Chondrocyte (in vitro differentiated cells): ENCODE measurements around the gene SLF2. TPM values are rescaled to one million over a fixed set of nuclear protein-coding genes. Genes with fewer than 3 reads are reported as not detected.

Source experiments
- DNase-seq: peaks from one replicate; pipeline ENCODE4 v3.0.0; 2021; ENCODE audit warnings: mixed read lengths, low spot score
- H3K27ac Mint-ChIP-seq: one replicate; pipeline ENCODE4 v1.8.0; 2021; ENCODE audit warnings: mild to moderate bottlenecking, moderate library complexity, mixed read lengths; ENCODE audit not compliant: unreplicated experiment
- H3K27me3 Mint-ChIP-seq: 2 replicates; pipeline ENCODE4 v1.8.0; 2021; ENCODE audit warnings: low read depth, mixed read lengths
- H3K36me3 Mint-ChIP-seq: 2 replicates; pipeline ENCODE4 v1.8.0; 2021; ENCODE audit warnings: low read depth, mixed read lengths
- H3K4me1 Mint-ChIP-seq: 2 replicates; pipeline ENCODE4 v1.8.0; 2021; ENCODE audit warnings: low read depth, mild to moderate bottlenecking, mixed read lengths
- H3K4me3 Mint-ChIP-seq: one replicate; pipeline ENCODE4 v1.8.0; 2021; ENCODE audit warnings: mild to moderate bottlenecking, moderate library complexity, mixed read lengths; ENCODE audit not compliant: unreplicated experiment
- H3K9me3 Mint-ChIP-seq: 2 replicates; pipeline ENCODE4 v1.8.0; 2021; ENCODE audit warnings: low read depth, mixed read lengths
- total RNA-seq: library from RNA; stranded (reverse); gene quantifications from 3 replicates; pipeline ENCODE4 v1.2.1, GENCODE V29; 2021
- TF ChIP-seq, protein P1 (sequence below): fragments of 200-600 bp; sonication (generic); IDR thresholded peaks from 2 replicates; pipeline ENCODE4 v1.5.0; 2021; ENCODE audit warnings: antibody characterized with exemption, mild to moderate bottlenecking, moderate library complexity

SLF2 gene
- total RNA-seq, 1 donor from 2014 or later, result 20.6 TPM

DNA sequence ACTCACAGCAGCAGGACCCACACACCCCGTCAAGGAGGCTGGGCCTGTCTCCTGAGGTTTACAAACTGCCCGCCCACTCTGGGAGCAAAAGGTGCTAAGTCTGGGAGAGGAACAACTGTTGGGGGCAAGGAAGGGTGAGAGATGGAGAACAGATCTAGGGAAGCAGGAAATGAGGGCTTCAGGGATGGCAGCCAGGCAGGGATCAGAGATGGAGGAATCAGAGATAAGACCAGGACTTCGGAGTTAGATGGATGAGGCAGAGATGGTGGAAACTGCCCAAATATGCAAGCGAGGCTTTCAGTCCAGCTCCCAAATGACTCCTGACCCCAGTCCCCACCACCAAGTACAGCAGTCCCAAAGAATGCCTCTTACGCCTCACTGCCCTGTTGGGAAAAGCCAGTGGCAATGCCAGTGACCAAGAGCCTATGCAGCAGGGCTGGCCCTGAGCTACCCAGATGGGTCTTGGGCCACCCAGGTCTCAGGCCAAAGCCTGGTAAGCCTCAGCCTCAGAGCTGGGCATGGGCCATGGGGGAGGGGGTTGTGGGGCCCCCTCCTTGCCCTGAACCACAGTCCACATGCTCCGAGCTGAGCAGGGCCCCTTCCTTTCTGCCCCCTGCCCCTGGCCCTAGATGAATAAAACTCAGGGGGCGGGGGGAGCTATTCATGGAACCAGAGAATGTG is 39.5 kb upstream of the SLF2 start:
- TF ChIP-seq, protein P1, sequence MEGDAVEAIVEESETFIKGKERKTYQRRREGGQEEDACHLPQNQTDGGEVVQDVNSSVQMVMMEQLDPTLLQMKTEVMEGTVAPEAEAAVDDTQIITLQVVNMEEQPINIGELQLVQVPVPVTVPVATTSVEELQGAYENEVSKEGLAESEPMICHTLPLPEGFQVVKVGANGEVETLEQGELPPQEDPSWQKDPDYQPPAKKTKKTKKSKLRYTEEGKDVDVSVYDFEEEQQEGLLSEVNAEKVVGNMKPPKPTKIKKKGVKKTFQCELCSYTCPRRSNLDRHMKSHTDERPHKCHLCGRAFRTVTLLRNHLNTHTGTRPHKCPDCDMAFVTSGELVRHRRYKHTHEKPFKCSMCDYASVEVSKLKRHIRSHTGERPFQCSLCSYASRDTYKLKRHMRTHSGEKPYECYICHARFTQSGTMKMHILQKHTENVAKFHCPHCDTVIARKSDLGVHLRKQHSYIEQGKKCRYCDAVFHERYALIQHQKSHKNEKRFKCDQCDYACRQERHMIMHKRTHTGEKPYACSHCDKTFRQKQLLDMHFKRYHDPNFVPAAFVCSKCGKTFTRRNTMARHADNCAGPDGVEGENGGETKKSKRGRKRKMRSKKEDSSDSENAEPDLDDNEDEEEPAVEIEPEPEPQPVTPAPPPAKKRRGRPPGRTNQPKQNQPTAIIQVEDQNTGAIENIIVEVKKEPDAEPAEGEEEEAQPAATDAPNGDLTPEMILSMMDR, result no peak
- peaks cover 7% of the 10 kb centered on the region for H3K4me1 Mint-ChIP-seq
- H3K27ac Mint-ChIP-seq, result no peak overlapping the region
- H3K27me3 Mint-ChIP-seq, result peaks cover 5% of the 10 kb centered on the region
- no peaks in the 10 kb centered on the region for H3K9me3 Mint-ChIP-seq
- H3K4me3 Mint-ChIP-seq, result no peak overlapping the region
- DNase-seq, result peak; percentile 35
- no peaks in the 10 kb centered on the region for H3K36me3 Mint-ChIP-seq

DNA sequence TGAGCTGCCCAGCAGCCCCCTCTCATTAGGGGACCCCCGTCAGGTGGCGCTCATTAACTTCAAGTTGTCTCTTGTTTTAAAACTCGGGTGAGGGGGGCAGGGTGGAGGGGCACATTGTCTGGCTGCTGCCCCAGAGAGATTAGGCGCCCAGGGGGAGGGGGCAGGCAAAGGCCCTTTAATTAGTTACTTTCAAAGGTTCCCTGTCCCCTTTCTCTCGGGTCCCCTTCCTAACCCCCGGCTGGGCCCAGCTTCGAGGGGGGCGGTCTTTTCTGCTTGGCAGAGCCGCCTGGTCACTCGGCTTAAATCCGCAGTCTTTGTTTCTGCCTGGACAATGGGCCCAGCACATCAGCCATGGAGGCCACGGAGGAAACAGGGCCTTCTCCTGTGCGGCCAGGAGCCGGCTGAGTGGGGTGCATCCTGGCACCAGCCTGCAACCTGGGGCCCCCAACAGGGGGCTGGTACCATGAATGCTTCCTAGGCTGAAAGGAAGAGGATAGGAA is 38.9 kb upstream of the SLF2 start:
- Mint-ChIP-seq H3K36me3 (no peaks in the 10 kb centered on the region), H3K4me1 (peaks cover 7% of the 10 kb centered on the region), H3K27ac (no peak overlapping the region), H3K4me3 (no peak overlapping the region), H3K9me3 (no peaks in the 10 kb centered on the region), H3K27me3 (peaks cover 5% of the 10 kb centered on the region)
- TF ChIP-seq, protein P1, result no peak
- peak; percentile 58 for DNase-seq

DNA sequence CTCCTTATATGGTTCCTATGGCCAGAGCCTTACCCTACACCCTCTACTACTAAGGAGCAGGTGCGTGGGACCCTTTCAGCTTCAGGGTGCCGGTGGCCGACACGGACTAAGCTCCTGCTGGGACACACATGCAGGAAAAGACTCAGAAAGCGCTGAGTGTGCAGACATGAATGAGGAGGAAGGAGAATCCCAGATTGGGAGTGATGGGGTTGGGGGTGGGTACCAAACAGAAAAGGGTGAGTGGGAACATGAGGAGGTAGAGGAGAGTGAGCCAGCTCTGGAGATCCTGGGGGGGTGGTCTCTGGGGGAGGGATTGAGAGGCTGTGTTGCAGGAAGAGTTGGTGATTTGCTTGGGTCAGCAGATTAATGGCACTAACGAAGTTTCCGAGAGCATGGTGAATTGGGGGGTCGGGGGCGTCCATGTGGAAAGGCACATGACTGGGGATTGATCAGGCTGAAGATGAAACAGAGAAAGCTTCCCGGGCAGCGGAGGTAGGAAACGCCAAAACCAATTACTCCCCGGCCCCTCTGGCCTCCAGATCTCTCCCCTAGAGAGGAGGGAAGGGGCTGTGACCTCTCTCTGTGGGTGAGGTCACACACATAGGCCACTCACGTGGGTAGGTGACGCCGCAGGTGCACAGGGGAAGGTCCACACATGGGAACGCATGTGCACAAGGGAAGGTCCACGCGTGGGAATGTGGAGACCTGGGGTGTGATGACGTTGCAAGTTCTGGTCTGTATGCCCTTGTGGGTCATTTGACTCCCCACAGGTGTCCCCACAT is 37.9 kb upstream of the SLF2 start:
- TF ChIP-seq, protein P1, result no peak
- no peaks in the 10 kb centered on the region for H3K9me3 Mint-ChIP-seq
- peaks cover 5% of the 10 kb centered on the region for H3K27me3 Mint-ChIP-seq

DNA sequence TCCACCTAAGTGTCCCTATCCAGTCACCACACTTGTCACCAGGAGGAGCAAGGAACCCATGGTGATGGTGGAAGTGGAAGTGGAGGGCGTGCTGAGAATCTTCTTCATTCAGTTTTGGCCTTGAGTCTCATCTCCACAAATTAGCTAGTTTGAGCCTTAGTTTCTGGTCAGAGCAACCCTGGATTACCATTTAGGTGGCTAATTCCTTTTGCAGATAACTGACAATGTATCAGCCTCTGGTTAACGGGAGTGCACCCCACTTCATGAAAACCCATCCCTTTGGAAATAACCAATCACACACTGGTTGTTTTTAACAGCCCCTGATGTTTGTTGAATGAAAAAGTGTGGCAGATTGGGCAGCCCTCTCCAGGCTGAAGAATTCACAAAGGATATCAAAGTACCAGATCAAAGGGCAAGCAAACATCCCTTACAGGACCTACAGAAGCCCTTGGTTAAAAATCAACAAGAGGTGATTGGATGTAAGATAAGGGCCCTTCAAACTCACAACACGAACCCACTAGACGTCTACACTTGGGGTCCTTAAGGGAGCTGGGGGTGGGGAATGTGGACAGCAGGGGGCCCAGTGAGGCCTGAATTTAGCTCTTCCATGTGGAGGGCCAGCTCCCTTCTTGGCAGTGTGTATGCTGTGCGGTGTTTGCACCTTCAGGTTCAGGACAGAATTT is 37.1 kb upstream of the SLF2 start:
- TF ChIP-seq, protein P1, result no peak
- H3K36me3 Mint-ChIP-seq, result no peaks in the 10 kb centered on the region
- H3K27ac Mint-ChIP-seq, result no peak overlapping the region
- no peak for DNase-seq
- H3K9me3 Mint-ChIP-seq, result no peaks in the 10 kb centered on the region
- H3K27me3 Mint-ChIP-seq, result peaks cover 7% of the 10 kb centered on the region
- no peak overlapping the region for H3K4me3 Mint-ChIP-seq
- peaks cover 7% of the 10 kb centered on the region for H3K4me1 Mint-ChIP-seq

More for the DNA sequence above, 37.9 kb upstream of the SLF2 start:
- Mint-ChIP-seq H3K4me1 (peaks cover 7% of the 10 kb centered on the region), H3K4me3 (no peak overlapping the region), H3K36me3 (no peaks in the 10 kb centered on the region), H3K27ac (no peak overlapping the region)
- DNase-seq, result peak; percentile 64
